PC-9 (cell line): Measurements from ENCODE around the gene GMCL2. TPM values are rescaled to one million over a fixed set of nuclear protein-coding genes. Genes with fewer than 3 reads are reported as not detected.

Experiments
- BruUV-seq: library from RNA; stranded (reverse); fragments of 400-500 nt; replicated peaks from 2 replicates; lab custom pipeline; 2021; lab: Mats Ljungman, UMichigan
- CTCF ChIA-PET: fragments of 300-600 bp; sonication (Branson Sonifier 250); formaldehyde crosslinking; loops from one replicate; lab custom pipeline; 2022; ENCODE audit warnings: antibody characterized with exemption; lab: Charles Lee
- POLR2A ChIA-PET: fragments of 300-600 bp; sonication (Branson Sonifier 250); formaldehyde crosslinking; loops from one replicate; lab custom pipeline; 2022; ENCODE audit warnings: antibody characterized with exemption; ENCODE audit not compliant: unreplicated experiment; lab: Charles Lee
- DNase-seq, 2 experiments: peaks; one replicate each; pipeline versions ENCODE4 v3.0.0 to v3.0.0-alpha.2; 2015 to 2022; ENCODE audit warnings: mixed read lengths in 1 of 2
- H2AFZ ChIP-seq: fragments of 200-600 bp; sonication (generic); 2 replicates; pipeline ENCODE4 v1.8.1; 2017; ENCODE audit warnings: antibody characterized with exemption
- H3F3A ChIP-seq: fragments of 200-600 bp; sonication (generic); 2 replicates; pipeline ENCODE4 v1.8.1; 2017; ENCODE audit warnings: antibody characterized with exemption, mild to moderate bottlenecking, low read depth; ENCODE audit not compliant: insufficient read depth
- H3K27ac ChIP-seq: fragments of 200-600 bp; sonication (generic); 2 replicates; pipeline ENCODE4 v1.6.1; 2016; ENCODE audit warnings: mixed run types
- H3K27me3 ChIP-seq: fragments of 200-600 bp; sonication (generic); 2 replicates; pipeline ENCODE4 v1.6.1; 2016; ENCODE audit warnings: low read depth, mixed run types; ENCODE audit not compliant: insufficient read depth
- H3K36me3 ChIP-seq: fragments of 200-600 bp; sonication (generic); 2 replicates; pipeline ENCODE4 v1.6.1; 2016; ENCODE audit warnings: low read depth, mixed run types
- H3K4me1 ChIP-seq: fragments of 200-600 bp; sonication (generic); replicated peaks from 2 replicates; pipeline ENCODE4 v1.6.1; 2016; ENCODE audit warnings: mixed run types; ENCODE audit not compliant: insufficient read depth
- H3K4me2 ChIP-seq: fragments of 200-600 bp; sonication (generic); 2 replicates; pipeline ENCODE4 v1.6.1; 2017; ENCODE audit warnings: mixed run types
- H3K4me3 ChIP-seq: fragments of 200-600 bp; sonication (generic); 2 replicates; pipeline ENCODE4 v1.6.1; 2016; ENCODE audit warnings: mixed run types
- H3K79me2 ChIP-seq: fragments of 200-600 bp; sonication (generic); 2 replicates; pipeline ENCODE4 v1.6.1; 2017; ENCODE audit warnings: low read depth, mixed run types
- H3K9me2 ChIP-seq: fragments of 200-600 bp; sonication (generic); 2 replicates; pipeline ENCODE4 v1.8.1; 2017; ENCODE audit warnings: mild to moderate bottlenecking; ENCODE audit not compliant: insufficient read depth
- H3K9me3 ChIP-seq: fragments of 200-600 bp; sonication (generic); 2 replicates; pipeline ENCODE4 v1.8.1; 2016; ENCODE audit warnings: low read depth; ENCODE audit not compliant: insufficient read depth
- H4K20me1 ChIP-seq: fragments of 200-600 bp; sonication (generic); 2 replicates; pipeline ENCODE4 v1.8.1; 2017; ENCODE audit not compliant: insufficient read depth
- CTCF ChIP-seq: fragments of 200-600 bp; sonication (generic); conservative IDR thresholded peaks from 2 replicates; pipeline ENCODE4 v1.6.1; 2017; ENCODE audit warnings: mixed run types, antibody characterized with exemption, mild to moderate bottlenecking, moderate library complexity
- EZH2 ChIP-seq: fragments of 200-600 bp; sonication (generic); IDR thresholded peaks from 2 replicates; pipeline ENCODE4 v1.8.0; 2017; ENCODE audit warnings: antibody characterized with exemption, low read depth
- intact Hi-C: fragments of 100-400 bp; cut with micrococcal nuclease; formaldehyde crosslinking; loops from one replicate; pipeline ENCODE4 v1.10.0; 2022; ENCODE audit not compliant: unreplicated experiment
- total RNA-seq: library from RNA; stranded (reverse); gene quantifications from 2 replicates; pipeline ENCODE4 v1.2.3, GENCODE V29; 2021

The GMCL2 gene
- total RNA-seq, 1 experiment from 2014 or later = not detected

GRCh38 chr5:178216088-178216534 lies 28.9 kb upstream of the GMCL2 start:
- Histone ChIP-seq H2AFZ (no peak overlapping the region), H3K27ac (no peak overlapping the region), H3K4me2 (no peak overlapping the region), H3K9me2 (no peaks in the 10 kb centered on the region), H3K36me3 (peaks cover 15% of the 10 kb centered on the region), H3F3A (peaks cover 75% of the 10 kb centered on the region), H4K20me1 (peaks cover 47% of the 10 kb centered on the region), H3K9me3 (no peaks in the 10 kb centered on the region), H3K27me3 (no peaks in the 10 kb centered on the region), H3K79me2 (no peaks in the 10 kb centered on the region), H3K4me1 (no peaks in the 10 kb centered on the region), H3K4me3 (no peak overlapping the region)
- no TSS peak for BruUV-seq
- DNase-seq = no peak
- TF ChIP-seq EZH2 = no peak
- TF ChIP-seq CTCF = no peak
- CTCF ChIA-PET = no interaction called here
- POLR2A ChIA-PET = interaction anchor here (0.5 to 0.6 kb wide), 2 partner anchors 63 to 410 kb away, joined by 3 to 5 read pairs; no protein-coding TSS in a partner anchor
- intact Hi-C loops = no loop called here

- CTCF ChIA-PET = no interaction called here
Measured at GRCh38 chr5:178215280-178216002, 28.3 kb upstream of the GMCL2 start.

More at GRCh38 chr5:178215280-178216002, 28.3 kb upstream of the GMCL2 start:
- intact Hi-C loops = no loop called here
- H3F3A ChIP-seq = peaks cover 75% of the 10 kb centered on the region
- H2AFZ ChIP-seq = no peak overlapping the region
- TF ChIP-seq CTCF (no peak), EZH2 (no peak)
- no peaks in the 10 kb centered on the region for H3K9me3 ChIP-seq
- H3K9me2 ChIP-seq = no peaks in the 10 kb centered on the region
- H4K20me1 ChIP-seq = peaks cover 46% of the 10 kb centered on the region
- DNase-seq = no peak
- BruUV-seq = no TSS peak
- no peaks in the 10 kb centered on the region for H3K79me2 ChIP-seq
- no peak overlapping the region for H3K27ac ChIP-seq
- H3K36me3 ChIP-seq = peaks cover 18% of the 10 kb centered on the region
- no peaks in the 10 kb centered on the region for H3K27me3 ChIP-seq
- H3K4me3 ChIP-seq = no peak overlapping the region
- H3K4me1 ChIP-seq = no peaks in the 10 kb centered on the region
- H3K4me2 ChIP-seq = no peak overlapping the region
- POLR2A ChIA-PET = interaction anchor here (0.5 to 0.6 kb wide), 2 partner anchors 63 to 411 kb away, joined by 3 to 5 read pairs; no protein-coding TSS in a partner anchor
